Activated gamma-delta T cell treated with anti-CD3 and anti-CD28 coated beads, Interleukin-2, amount 50 U/mL, for 16 hours (primary cell): ENCODE data around the gene GTF3A.
"Not testable (repeated sequence)": the region's sequence is repeated elsewhere in the genome, so short reads cannot be mapped to it uniquely, and the experiment has no call there.

Experiments
- DNase-seq: peaks from one replicate; pipeline ENCODE4 v3.0.0-alpha.2; 2020; ENCODE audit warnings: low read depth

The GTF3A gene

GRCh38 chr13:27424246-27425157 is at the start of gene GTF3A:
Gene GTF3A, plus strand, starts transcription at chr13:27424619.
- peak; percentile 79 for DNase-seq

GRCh38 chr13:27374650-27375049 is 49.8 kb upstream of the GTF3A start:
- peak; percentile 17 for DNase-seq

DNA sequence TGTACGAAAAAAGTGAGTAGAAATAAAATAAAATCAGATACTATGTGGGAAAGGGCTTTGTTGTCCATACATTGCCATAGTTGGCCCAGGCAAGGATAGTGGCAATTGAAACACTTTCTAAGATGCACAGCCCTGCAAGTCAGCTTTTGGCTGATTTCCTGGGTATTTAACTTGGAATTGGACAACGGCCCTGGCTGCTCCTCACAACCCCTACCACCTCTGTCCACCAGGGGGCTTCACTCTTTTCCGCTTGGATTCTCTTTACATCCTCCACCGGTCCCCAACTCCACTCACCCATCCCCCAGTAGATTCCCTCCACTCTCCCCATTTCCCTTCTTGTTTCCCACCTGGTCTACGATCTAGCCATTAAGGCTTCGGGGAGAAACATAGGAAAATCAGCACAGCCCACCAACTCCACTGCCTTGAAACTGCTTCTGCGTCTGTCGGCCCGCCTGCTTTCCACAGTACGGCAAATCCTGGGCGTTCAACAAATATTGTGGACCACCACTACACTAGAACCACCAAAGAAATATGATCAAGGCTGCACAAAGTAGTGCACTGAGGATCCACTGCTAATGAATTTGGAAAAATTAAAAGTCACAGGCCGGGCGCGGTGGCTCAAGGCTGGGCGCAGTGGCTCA is 48.6 kb upstream of the GTF3A start:
- peak; percentile 28 for DNase-seq

DNA sequence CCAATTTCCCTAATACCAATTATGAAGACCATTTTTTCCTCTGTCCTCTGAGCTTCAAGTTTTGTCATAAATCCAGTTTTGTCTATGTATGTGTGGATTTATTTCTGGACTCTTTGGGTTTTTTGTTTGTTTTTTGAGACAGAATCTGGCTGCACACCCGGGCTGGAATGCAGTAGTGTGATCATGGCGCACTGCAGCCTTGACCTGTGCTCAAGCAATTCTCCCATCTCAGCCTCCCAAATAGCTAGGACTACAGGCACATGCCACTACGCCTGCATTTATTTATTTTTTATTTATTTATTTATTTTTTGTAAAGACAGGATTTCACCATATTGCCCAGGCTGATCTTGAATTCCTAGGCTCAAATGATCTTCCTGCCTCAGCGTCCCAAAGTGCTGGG is 45.3 kb upstream of the GTF3A start:
- no peak for DNase-seq

GRCh38 chr13:27379694-27380641 is 44.5 kb upstream of the GTF3A start:
- peak; percentile 32 for DNase-seq

GRCh38 chr13:27381601-27382000 is 42.8 kb upstream of the GTF3A start:
- no peak for DNase-seq

DNA sequence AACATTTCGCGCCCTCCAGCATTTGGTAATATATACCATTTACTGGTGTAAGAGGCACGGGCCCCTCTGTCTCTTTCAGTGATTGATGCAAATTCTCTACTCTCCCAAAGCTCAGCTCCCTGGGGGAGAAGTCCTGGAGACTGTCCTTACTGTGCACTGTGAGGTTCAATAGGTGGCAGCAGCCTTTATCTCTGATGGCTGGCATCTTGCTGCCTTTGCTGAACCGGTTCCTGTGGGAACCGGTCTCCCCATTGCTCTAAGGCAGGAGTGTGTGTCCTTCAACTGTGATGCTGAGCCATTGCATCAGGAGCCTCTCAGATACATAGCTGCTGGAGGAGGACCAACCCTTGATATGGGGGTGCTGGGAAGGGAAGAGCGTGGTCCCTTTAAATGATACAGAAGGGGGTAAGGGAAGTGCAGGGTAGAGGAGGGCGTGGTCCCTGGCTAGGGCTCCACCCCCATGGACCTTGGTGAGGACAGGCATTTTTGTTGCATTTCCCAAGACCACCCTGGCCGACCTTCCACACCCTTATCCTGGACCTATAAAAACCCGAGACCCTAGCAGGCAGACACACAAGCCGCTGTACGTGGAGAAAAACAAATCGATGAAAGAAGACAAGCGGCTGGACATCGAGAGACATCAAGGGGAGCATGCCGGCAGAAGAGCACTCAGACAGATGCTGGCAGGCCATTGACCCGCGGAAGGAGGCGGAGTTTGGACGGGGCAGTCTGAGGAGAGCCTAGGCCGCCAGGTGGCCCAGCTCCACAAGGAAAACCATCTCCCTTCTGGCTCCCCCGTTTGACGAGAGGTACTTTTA is 41.1 kb upstream of the GTF3A start:
- no peak for DNase-seq

DNA sequence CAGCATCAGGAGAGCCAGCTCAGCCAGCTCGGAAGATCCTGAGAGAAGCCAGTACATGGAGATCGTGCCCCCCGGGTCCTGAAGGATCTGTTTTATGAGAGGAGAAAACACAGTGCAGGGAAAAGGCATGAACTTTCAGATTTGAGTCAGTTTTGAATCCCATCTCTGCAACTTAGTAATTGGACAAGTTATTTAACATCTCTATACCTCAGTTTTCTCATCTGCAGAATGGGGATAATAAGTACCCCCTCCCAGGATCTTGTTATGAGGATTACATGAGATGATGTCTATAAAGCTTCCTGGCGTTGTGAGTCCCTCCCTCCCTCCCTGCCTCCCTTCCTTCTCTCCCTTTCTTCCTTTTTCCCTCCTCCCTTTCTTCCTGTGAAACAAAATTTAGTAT is 40.1 kb upstream of the GTF3A start:
- DNase-seq, result no peak

DNA sequence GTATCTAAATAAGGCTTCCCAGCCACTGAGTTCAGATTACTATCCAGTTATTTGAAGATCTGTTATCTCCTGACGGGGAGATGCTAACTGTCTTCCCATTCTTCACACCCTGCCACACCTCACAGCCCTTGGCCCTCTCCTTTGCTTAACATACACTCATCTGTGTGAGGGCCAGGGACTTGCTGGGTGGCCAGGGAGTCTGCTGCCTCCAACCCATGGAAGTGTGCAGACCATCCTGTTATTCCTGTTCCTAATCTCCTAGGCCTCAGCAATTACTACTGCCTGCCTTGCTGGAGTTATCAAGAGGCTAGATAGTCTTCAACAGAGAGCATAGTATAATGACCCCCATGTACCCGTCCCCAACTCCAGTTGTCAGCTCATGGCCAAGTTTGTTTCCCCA is 36.2 kb upstream of the GTF3A start:
- no peak for DNase-seq

DNA sequence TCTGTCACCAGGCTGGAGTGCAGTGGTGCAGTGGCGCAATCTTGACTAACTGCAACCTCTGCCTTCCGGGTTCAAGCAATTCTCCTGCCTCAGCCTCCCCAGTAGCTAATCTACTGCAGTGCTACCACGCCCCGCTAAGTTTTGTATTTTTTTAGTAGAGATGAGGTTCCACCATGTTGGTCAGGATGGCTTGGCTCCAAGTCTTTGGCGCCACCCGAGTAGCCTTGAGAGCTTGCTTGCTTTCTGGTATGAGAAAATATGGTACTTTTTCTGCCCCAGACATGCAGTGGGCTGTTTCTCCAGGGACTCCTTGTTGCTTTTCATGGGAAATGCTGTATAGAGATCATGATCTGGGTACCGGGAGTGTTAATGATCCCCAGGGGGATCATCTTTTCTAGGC is 34.5 kb upstream of the GTF3A start:
- DNase-seq, result no peak

DNA sequence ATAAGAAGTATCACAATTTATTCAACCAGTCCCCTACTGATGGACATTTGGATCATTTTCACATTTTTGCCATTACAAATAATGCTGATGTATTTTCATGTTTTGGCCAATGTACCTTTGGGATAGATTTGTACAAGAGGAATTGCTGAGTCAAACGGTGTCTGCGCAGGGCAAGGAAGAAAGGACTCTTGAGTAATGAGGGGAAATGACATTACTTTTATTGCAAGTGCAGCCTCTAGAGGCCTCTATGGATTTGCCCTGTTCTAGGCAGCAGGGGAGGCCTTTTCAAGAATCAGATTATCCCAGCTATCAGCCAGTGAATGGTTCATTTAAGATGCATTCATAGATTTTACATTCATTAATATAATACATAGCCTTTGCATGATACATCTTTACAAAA is 32.9 kb upstream of the GTF3A start:
- DNase-seq, result no peak

DNA sequence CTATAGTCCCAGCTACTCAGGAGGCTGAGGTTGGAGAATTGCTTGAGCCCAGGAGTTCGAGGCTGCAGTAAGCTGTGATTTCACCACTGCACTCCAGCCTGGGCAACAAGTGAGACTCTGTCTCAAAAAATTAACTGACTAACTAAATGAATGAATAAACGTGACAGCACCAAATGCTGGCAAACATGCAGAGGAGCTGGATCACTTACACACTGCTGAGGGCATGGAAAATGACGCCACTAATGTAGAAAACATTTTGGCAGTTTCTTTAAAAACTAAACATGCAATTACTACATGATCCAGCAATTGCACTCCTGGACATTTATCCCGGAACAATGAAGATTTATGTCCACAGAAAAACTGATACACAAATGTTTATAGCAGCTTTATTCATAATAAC is 31.3 kb upstream of the GTF3A start:
- DNase-seq, result no peak

- no peak for DNase-seq
These were observed 29.4 kb upstream of the GTF3A start for GRCh38 chr13:27395007-27395510.

DNA sequence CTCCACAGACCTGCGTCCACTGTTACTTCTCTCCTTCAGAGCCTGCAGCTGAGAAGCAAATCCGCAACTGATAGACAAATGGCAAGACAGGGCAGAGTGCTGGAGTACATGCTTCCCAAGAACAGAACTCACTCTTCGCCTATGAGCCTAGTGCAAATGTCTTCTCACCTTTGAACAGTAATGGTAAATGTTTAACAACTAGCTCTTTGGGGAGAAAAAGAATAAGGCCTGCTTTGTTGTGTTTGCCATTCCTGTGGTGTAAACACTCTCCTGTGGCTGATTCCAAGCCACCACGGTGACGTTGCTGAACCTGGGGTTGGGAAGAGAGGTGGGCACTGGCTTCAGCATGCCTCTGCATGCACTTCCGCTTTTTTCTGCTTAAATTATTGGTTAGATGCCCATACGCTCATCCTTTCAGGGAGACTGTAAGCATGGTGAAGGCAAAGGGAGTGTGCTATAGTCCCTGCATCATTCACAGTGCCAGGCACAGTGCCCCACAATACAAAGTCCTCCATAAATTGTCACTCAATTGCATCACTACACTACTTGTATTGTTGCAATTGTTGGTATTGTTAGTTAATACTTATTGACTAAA is 28.1 kb upstream of the GTF3A start:
- DNase-seq, result no peak

GRCh38 chr13:27398360-27398759 is 26.1 kb upstream of the GTF3A start:
- DNase-seq, result no peak

DNA sequence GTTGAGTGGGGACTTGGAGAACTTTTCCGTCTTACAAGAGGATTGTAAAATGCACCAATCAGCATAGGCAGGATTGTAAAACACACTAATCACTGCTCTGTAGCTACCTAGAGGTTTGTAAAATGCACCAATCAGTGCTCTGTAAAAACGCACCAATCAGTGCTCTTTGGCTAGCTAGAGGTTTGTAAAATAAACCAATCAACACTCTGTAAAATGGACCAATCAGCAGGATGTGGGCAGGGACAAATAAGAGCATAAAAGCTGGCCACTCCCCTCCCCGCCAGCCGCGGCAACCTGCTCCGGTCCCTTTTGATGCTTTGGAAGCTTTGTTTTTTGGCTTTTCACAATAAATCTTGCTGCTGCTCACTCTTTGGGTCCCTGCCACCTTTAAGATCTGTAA is 24.0 kb upstream of the GTF3A start:
- not testable (repeated sequence) for DNase-seq

DNA sequence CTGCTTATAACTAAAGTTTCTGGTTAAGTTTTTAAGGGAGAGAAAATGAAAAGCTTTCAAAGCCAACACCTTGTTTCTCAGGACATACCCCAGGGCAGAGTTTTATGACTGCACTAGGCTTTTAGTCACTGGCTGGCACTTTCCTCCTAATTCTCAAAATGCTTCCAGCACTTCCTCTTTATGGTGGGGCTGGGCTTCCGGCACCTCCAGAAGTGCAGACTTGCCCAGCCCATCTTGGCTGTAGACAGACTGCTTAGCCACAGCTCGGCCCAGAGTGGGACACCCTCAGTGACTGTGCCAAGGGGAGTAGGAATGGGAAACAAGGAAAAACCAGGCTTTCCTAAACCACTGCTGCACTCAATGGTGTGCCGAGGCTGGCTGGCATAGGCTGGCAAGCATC is 23.2 kb upstream of the GTF3A start:
- DNase-seq, result no peak

DNA sequence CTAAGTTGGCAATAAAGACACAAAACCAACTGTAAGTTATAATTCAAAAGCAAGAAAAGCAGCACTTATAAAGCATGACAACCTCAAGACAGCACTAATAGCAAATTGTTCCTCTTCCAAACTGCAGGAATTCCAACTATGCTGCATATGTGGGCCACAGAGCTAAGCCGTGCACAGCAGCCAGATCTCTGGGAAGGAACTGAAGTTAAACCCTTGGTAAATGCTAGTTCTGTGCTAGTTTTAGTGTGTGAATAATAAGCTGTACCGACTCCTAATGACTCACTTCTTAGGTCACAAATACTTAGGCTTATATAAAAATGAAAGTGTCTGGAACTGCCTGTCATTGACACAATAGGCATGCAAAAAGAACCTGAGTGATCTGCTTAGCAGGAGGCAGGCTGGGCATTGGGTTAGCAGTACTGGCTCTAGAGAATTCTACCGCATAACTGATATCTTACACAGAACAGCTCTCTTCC is 21.2 kb upstream of the GTF3A start:
- DNase-seq, result no peak

DNA sequence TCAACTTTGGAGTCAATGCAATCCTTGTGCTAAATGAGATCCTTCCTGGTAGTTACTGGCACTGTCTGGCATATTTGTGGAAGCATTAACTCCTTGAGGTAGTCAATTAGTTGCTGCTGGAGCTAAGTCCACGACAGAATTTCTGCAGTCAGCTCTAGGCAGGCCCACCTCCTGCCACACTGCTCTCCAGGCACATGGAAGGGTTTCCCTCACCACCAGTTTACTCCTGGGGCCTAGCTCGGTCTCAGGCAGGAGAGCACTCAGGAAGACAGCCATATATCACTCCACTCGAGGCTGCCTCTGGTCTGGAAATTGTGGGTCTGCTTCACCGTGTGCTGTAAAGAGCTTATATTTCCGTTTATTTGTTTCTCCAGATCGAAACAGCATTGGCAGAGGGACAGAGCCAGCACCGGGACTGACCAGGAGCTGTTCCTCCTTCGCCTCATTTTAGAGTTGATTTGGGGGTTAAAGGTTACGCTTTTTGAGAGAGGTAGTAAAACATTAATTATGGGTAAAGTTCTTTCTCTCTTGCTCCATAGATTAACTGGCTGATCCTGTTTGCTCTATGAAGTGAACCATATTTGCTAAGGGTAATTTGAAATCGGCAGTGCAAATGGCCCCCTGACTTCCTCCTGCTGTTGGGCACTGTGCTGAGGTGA is 20.6 kb upstream of the GTF3A start:
- no peak for DNase-seq

DNA sequence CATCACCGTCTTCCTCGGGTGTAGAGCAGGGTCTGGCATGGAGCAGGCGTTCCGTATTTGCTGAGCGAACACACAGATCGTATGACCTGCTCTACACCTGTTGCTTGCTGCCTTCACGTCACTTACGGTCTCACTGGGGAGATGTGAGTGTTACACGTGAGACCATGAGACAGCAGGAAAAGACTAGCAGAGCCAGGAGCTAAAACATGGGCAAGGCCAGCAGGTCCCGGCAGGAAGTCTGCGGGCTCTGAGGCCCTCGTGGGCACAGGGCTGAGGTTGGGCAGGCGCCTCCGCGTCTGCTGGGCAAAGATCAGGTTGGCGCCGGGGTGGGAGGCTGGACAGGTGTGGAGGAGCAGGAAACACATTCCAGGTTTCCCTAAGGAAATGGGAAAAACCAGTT is 19.7 kb upstream of the GTF3A start:
- DNase-seq, result no peak
